Activated naive CD8-positive, alpha-beta T cell (primary cell): ENCODE data around the gene MANSC4.
A peak's percentile ranks its signal among the peaks of the same experiment; 100 is the strongest.

Experiments
- H3K27ac Mint-ChIP-seq: one replicate; pipeline ENCODE4 v1.8.0; 2021; ENCODE audit warnings: mixed read lengths
- H3K27me3 Mint-ChIP-seq: one replicate; pipeline ENCODE4 v1.8.0; 2021; ENCODE audit warnings: mixed read lengths
- H3K36me3 Mint-ChIP-seq: one replicate; pipeline ENCODE4 v1.8.0; 2021; ENCODE audit warnings: mixed read lengths
- H3K4me1 Mint-ChIP-seq: one replicate; pipeline ENCODE4 v1.8.0; 2021; ENCODE audit warnings: low read depth, mixed read lengths
- H3K4me3 Mint-ChIP-seq: one replicate; pipeline ENCODE4 v1.8.0; 2021; ENCODE audit warnings: mild to moderate bottlenecking, mixed read lengths
- H3K9me3 Mint-ChIP-seq: one replicate; pipeline ENCODE4 v1.8.0; 2021; ENCODE audit warnings: low read depth, mixed read lengths

The MANSC4 gene

GRCh38 chr12:27782481-27782880 is 2.4 kb upstream of the MANSC4 start:
- Mint-ChIP-seq H3K4me1 (peaks cover 47% of the 10 kb centered on the region), H3K27ac (no peak overlapping the region), H3K4me3 (peak overlapping the region; percentile 86), H3K36me3 (peaks cover 16% of the 10 kb centered on the region), H3K27me3 (no peaks in the 10 kb centered on the region), H3K9me3 (no peaks in the 10 kb centered on the region)

DNA sequence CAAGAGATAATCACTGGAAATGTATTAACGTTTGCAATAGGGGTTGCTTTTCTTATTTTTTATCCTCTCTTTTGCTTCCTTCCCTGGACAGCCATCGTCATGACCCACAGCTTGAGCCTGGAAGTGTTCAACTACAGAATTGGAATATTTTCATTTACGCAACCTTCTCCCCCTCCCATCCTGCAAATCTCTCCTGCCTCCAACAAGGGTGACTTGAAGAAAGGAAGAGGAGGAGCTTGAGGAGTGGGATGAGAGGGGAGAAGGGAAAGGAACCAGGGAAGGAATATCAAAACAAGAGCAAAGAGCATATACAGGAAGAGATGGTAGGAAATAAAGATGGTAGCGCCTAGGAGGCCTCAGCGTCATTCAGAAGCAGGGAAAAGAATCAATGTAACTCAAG is 1.6 kb upstream of the MANSC4 start:
- peaks cover 16% of the 10 kb centered on the region for H3K36me3 Mint-ChIP-seq
- H3K9me3 Mint-ChIP-seq, result no peaks in the 10 kb centered on the region
- peaks cover 45% of the 10 kb centered on the region for H3K4me1 Mint-ChIP-seq
- H3K27me3 Mint-ChIP-seq, result no peaks in the 10 kb centered on the region
- peak overlapping the region; percentile 64 for H3K27ac Mint-ChIP-seq
- peak overlapping the region; percentile 86 for H3K4me3 Mint-ChIP-seq

DNA sequence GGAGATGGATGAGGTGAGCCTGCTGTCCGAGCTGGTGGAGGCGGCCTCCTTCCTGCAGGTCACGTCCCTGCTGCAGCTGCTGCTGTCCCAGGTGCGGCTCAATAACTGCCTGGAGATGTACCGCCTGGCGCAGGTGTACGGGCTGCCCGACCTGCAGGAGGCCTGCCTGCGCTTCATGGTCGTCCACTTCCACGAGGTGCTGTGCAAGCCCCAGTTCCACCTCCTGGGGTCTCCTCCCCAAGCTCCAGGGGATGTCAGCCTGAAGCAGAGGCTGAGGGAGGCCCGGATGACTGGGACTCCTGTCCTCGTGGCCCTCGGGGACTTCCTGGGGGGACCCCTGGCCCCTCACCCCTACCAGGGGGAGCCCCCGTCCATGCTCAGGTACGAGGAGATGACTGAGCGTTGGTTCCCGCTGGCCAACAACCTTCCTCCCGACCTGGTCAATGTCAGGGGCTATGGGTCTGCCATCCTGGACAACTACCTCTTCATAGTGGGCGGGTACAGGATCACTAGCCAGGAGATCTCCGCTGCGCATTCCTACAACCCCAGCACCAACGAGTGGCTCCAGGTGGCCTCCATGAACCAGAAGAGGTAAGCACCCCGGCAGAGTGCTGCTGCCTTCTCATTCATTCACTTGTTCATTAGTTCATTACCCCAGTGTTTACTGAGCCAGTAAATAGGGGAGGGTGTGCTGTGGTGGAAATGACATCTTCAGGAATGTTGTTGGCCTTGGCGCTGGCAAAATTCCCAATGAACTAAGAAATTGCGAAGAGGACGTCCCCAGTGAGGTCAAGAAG is 774 bp upstream of the MANSC4 start:
- Mint-ChIP-seq H3K4me1 (peaks cover 39% of the 10 kb centered on the region), H3K36me3 (peaks cover 16% of the 10 kb centered on the region), H3K9me3 (no peaks in the 10 kb centered on the region), H3K4me3 (peak overlapping the region; percentile 86), H3K27ac (peak overlapping the region; percentile 64), H3K27me3 (no peaks in the 10 kb centered on the region)

DNA sequence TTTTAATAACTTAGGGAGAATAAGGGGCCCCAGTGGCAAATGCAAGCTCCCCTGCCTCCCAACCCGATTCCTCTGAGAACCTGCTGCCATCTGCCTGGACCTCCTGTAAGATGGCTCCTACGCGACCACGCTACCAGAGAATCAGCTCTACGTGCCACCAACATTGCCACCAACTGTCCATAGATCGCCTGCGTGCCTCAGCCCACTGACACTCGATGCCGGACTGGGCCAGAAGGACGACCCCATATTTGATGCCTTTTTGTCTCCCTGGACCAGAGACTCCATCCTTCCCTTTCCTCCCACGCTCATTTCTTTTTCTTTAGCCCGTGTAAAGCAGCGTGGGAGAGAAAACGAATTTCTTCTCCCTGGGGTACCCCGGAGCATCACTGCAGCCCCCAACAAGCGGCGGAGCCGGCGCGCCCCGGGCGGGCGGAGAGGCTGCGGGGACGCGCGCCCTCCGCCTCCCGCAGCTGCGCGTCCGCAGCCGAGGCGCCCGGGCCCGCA is 568 bp downstream of the MANSC4 start:
- Mint-ChIP-seq H3K27me3 (peaks cover 1% of the 10 kb centered on the region), H3K4me3 (peak overlapping the region; percentile 91), H3K27ac (peak overlapping the region; percentile 91), H3K36me3 (peaks cover 12% of the 10 kb centered on the region), H3K9me3 (no peaks in the 10 kb centered on the region), H3K4me1 (peaks cover 30% of the 10 kb centered on the region)

DNA sequence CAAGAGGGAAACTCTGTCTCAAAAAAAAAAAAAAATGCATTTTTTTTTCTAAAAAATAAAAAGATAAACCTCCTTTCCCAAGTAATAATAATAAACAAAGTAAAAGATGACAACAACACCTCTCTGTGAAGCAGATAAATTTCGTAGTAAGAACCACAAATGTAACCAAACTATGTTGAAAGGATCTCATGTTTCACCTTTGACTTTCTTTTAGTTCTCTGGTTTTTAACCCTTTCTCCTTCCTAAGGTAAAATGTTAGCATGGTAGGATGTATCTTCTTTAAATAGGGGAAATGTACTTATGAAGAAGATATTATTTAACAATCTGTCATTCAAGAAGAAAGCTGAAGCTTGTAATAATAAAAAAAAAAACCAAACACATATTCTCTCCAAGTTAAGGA is 1.8 kb downstream of the MANSC4 start:
- no peaks in the 10 kb centered on the region for H3K9me3 Mint-ChIP-seq
- H3K4me3 Mint-ChIP-seq, result peak overlapping the region; percentile 66
- peaks cover 1% of the 10 kb centered on the region for H3K27me3 Mint-ChIP-seq
- H3K36me3 Mint-ChIP-seq, result peaks cover 10% of the 10 kb centered on the region
- H3K27ac Mint-ChIP-seq, result no peak overlapping the region
- H3K4me1 Mint-ChIP-seq, result peaks cover 27% of the 10 kb centered on the region

GRCh38 chr12:27777141-27777540 is 2.9 kb downstream of the MANSC4 start:
- Mint-ChIP-seq H3K27ac (no peak overlapping the region), H3K36me3 (peaks cover 4% of the 10 kb centered on the region), H3K4me3 (no peak overlapping the region), H3K27me3 (peaks cover 1% of the 10 kb centered on the region), H3K4me1 (peaks cover 18% of the 10 kb centered on the region), H3K9me3 (no peaks in the 10 kb centered on the region)

- Mint-ChIP-seq H3K9me3 (no peaks in the 10 kb centered on the region), H3K27ac (no peak overlapping the region), H3K27me3 (peaks cover 1% of the 10 kb centered on the region), H3K36me3 (no peaks in the 10 kb centered on the region), H3K4me1 (peaks cover 2% of the 10 kb centered on the region), H3K4me3 (no peak overlapping the region)
Measured at GRCh38 chr12:27772328-27773049, 7.5 kb downstream of the MANSC4 start.

- Mint-ChIP-seq H3K27ac (no peak overlapping the region), H3K4me3 (no peak overlapping the region), H3K27me3 (peaks cover 1% of the 10 kb centered on the region), H3K9me3 (no peaks in the 10 kb centered on the region), H3K4me1 (peaks cover 2% of the 10 kb centered on the region), H3K36me3 (no peaks in the 10 kb centered on the region)
Measured at GRCh38 chr12:27771481-27772327, 8.3 kb downstream of the MANSC4 start.

GRCh38 chr12:27769142-27769673 is 10.8 kb downstream of the MANSC4 start:
- Mint-ChIP-seq H3K27me3 (no peaks in the 10 kb centered on the region), H3K9me3 (no peaks in the 10 kb centered on the region), H3K36me3 (no peaks in the 10 kb centered on the region), H3K4me3 (no peak overlapping the region), H3K4me1 (peaks cover 2% of the 10 kb centered on the region), H3K27ac (no peak overlapping the region)

- H3K4me3 Mint-ChIP-seq, result no peak overlapping the region
- H3K27me3 Mint-ChIP-seq, result no peaks in the 10 kb centered on the region
- H3K27ac Mint-ChIP-seq, result no peak overlapping the region
- H3K36me3 Mint-ChIP-seq, result peaks cover 6% of the 10 kb centered on the region
- no peaks in the 10 kb centered on the region for H3K9me3 Mint-ChIP-seq
- peaks cover 6% of the 10 kb centered on the region for H3K4me1 Mint-ChIP-seq
Measured at GRCh38 chr12:27766587-27766986, 13.4 kb downstream of the MANSC4 start.

DNA sequence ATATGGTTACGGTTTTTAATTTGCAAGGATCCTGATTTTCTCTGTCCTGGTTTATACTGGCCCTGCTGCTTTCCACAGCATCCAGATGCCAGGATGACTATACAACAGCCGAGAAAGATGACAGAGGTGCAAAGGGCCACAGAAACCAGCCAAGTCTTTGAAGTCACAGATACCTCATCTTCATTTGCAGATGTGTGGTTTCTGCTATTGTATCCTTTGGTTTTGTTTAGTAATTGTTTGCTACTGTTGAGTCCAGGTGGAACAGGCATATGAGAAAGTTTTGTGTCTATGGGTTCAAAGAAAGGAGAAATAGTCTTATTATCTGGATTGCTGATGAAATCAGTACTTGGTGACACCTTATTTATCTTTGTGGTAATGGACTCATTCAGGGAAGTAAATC is 17.3 kb downstream of the MANSC4 start:
- H3K9me3 Mint-ChIP-seq, result no peaks in the 10 kb centered on the region
- no peak overlapping the region for H3K4me3 Mint-ChIP-seq
- H3K4me1 Mint-ChIP-seq, result peaks cover 4% of the 10 kb centered on the region
- no peaks in the 10 kb centered on the region for H3K27me3 Mint-ChIP-seq
- H3K36me3 Mint-ChIP-seq, result peaks cover 8% of the 10 kb centered on the region
- no peak overlapping the region for H3K27ac Mint-ChIP-seq

DNA sequence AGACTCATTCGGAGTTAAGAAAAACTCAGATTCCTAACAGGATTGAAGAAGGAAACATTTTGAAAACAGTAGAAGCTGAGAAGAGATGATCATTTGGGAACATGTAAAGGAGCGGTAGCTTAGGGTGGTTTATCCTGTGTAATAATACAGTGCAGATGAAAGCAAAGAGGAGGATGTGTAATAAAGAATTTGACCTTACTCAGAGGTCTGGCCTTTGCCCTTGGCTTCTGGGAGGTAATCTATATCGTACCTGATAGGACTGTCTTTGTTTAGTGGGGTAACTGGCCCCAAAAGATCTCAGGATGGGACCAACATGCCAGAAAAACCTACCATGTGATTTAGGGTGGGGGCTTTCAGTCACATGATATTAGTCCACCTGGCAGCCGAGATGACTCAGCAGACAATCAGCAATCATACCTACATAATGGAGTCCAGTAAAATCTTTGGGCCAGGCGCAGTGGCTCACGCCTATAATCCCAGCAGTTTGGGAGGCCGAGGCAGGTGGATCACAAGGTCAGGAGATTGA is 23.3 kb downstream of the MANSC4 start:
- H3K9me3 Mint-ChIP-seq, result no peaks in the 10 kb centered on the region
- peak overlapping the region; percentile 56 for H3K27ac Mint-ChIP-seq
- no peaks in the 10 kb centered on the region for H3K27me3 Mint-ChIP-seq
- H3K4me3 Mint-ChIP-seq, result no peak overlapping the region
- peaks cover 7% of the 10 kb centered on the region for H3K36me3 Mint-ChIP-seq
- no peaks in the 10 kb centered on the region for H3K4me1 Mint-ChIP-seq

- Mint-ChIP-seq H3K9me3 (no peaks in the 10 kb centered on the region), H3K27me3 (no peaks in the 10 kb centered on the region), H3K36me3 (peaks cover 5% of the 10 kb centered on the region), H3K27ac (peak overlapping the region; percentile 12), H3K4me3 (no peak overlapping the region), H3K4me1 (no peaks in the 10 kb centered on the region)
Measured at GRCh38 chr12:27754795-27755194, 25.2 kb downstream of the MANSC4 start.

- Mint-ChIP-seq H3K9me3 (no peaks in the 10 kb centered on the region), H3K4me1 (peaks cover 1% of the 10 kb centered on the region), H3K27me3 (no peaks in the 10 kb centered on the region), H3K36me3 (peaks cover 4% of the 10 kb centered on the region), H3K27ac (no peak overlapping the region), H3K4me3 (no peak overlapping the region)
Measured at GRCh38 chr12:27751386-27752047, 28.5 kb downstream of the MANSC4 start.
